Measurements from ENCODE around the gene ANO6. TPM values are rescaled to one million over a fixed set of nuclear protein-coding genes. Genes with fewer than 3 reads are reported as not detected.

ANO6 gene
- total and polyA plus RNA-seq, 12 donors = 8.9 to 52.2 (median 40.9) TPM

DNA sequence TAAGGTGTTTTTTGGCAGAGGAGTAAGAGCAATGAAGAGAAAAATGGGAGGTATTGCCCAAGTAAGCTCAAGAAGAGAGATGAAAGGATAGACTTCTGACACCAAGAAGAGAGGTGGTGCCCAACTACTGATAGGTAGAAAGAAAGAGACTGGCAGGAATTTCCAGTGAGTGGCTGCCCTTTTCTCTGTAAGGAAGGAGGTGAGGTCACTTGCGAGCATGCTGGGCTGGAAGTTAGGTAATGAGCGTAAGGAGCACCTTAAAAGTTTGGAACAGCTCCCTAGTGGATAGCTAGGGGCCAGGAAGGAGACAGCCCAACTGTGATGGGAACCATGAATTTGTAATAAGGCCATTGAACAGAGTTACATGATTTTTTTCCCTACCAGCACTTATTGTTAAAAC, 127.0 kb downstream of the ANO6 start:
- DNase-seq (no peak), ATAC-seq (no peak)
- Histone ChIP-seq H3K9me3 (no peaks in the 10 kb centered on the region), H3K36me3 (peaks cover 0 to 18% (median 2%) of the 10 kb centered on the region in 9 donors), H3K4me1 (peaks cover 3 to 41% (median 24%) of the 10 kb centered on the region in 9 donors), H3K4me3 (no peak overlapping the region), H3K27ac (peak overlapping the region in 3 of 10 donors; percentile 5 to 16 (median 9)), H3K27me3 (no peaks in the 10 kb centered on the region)
- intact Hi-C loops (cut with DNase I) = loop anchor here in 1 of 10 donors (10.0 kb wide), 1 partner anchor 68 kb away; no protein-coding TSS in a partner anchor
- TF ChIP-seq, protein P1, sequence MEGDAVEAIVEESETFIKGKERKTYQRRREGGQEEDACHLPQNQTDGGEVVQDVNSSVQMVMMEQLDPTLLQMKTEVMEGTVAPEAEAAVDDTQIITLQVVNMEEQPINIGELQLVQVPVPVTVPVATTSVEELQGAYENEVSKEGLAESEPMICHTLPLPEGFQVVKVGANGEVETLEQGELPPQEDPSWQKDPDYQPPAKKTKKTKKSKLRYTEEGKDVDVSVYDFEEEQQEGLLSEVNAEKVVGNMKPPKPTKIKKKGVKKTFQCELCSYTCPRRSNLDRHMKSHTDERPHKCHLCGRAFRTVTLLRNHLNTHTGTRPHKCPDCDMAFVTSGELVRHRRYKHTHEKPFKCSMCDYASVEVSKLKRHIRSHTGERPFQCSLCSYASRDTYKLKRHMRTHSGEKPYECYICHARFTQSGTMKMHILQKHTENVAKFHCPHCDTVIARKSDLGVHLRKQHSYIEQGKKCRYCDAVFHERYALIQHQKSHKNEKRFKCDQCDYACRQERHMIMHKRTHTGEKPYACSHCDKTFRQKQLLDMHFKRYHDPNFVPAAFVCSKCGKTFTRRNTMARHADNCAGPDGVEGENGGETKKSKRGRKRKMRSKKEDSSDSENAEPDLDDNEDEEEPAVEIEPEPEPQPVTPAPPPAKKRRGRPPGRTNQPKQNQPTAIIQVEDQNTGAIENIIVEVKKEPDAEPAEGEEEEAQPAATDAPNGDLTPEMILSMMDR (IDR thresholded peaks at IDR 0.05) = no peak
- 97 to 100% methylated on average over 2 of the region's 2 CpGs for WGBS, 2 donors

DNA sequence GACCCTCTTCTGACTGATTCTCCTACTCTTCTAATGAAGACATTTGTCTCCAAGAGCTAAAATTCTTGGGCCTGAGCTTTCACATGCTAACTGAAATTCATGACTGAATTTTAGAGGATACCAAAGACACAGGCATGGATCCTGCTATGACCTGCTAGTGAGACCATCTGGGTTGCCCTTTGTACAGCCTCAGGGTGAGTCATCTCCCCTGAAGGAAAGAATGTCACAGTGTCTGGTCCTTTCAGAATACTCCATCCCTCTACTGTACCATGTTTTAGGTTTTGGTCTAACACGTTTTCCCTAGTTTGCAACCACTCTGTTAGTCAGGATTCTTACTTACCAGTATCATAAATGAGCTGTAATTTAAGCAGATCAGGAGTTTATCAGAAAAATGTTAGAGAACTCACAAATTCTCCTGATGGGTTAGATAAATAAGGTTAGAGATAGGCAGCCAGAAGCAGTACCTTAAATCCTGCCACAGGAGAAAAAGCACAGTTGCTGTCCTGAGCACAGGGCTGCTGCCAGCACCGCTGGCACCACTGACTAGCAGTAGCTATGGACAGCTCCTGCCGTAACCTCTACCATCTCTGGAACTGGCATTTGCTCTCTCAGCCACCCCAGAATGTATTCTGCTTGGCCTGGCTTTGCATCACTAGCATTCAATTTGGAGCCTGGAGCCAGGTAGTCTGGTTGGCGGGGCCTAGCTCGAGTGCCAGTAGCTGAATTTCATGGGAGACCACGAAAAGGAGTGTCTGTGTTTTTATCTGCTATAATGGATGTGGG, 127.6 kb downstream of the ANO6 start:
- TF ChIP-seq, protein P1 (IDR thresholded peaks at IDR 0.05) = no peak
- H3K36me3 ChIP-seq = peaks cover 0 to 24% (median 8%) of the 10 kb centered on the region in 9 donors

DNA sequence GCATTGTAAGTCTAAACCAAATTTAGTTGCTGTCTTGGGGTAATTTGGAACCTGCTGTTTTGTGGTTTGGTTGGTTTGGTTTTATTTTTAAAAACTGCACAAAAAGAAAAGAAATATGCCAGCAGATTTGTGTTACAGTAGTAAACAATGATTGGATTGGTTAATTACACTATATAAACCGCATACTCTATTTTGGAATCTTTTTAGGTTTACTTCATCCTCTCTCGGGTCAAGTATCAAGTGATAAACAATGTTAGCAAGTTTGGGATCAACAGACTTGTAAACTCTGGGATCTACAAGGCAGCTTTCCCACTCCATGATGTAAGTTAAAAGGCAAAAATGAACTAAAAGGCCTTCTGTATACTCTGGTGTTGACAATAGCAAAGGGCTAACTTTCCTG, 132.4 kb downstream of the ANO6 start:
- 88 to 92% methylated on average over 2 of the region's 2 CpGs for WGBS, 2 donors
- Histone ChIP-seq H3K36me3 (peaks cover 0 to 73% (median 35%) of the 10 kb centered on the region in 9 donors), H3K27ac (no peak overlapping the region), H3K27me3 (no peaks in the 10 kb centered on the region), H3K9me3 (no peaks in the 10 kb centered on the region), H3K4me1 (peaks cover 0 to 22% (median 4%) of the 10 kb centered on the region in 9 donors), H3K4me3 (no peak overlapping the region)
- ATAC-seq = no peak
- intact Hi-C loops (cut with DNase I) = loop anchor here in 1 of 10 donors (10.0 kb wide), 1 partner anchor 74 kb away; no protein-coding TSS in a partner anchor
- no peak for DNase-seq
- TF ChIP-seq, protein P1 (IDR thresholded peaks at IDR 0.05) = no peak

More for the DNA sequence above, 127.6 kb downstream of the ANO6 start:
- Histone ChIP-seq H3K4me1 (peaks cover 3 to 35% (median 18%) of the 10 kb centered on the region in 9 donors), H3K27ac (peak overlapping the region in 4 of 10 donors; percentile 5 to 17 (median 12)), H3K9me3 (no peaks in the 10 kb centered on the region), H3K27me3 (no peaks in the 10 kb centered on the region), H3K4me3 (no peak overlapping the region)
- 60 to 75% methylated on average over 6 of the region's 6 CpGs for WGBS, 2 donors
- ATAC-seq (peak in 7 of 8 donors; percentile 61 to 91 (median 83)), DNase-seq (peak; percentile 15 to 35)
- intact Hi-C loops (cut with DNase I) = loop anchor here in 1 of 10 donors (10.0 kb wide), 1 partner anchor 69 kb away; no protein-coding TSS in a partner anchor

DNA sequence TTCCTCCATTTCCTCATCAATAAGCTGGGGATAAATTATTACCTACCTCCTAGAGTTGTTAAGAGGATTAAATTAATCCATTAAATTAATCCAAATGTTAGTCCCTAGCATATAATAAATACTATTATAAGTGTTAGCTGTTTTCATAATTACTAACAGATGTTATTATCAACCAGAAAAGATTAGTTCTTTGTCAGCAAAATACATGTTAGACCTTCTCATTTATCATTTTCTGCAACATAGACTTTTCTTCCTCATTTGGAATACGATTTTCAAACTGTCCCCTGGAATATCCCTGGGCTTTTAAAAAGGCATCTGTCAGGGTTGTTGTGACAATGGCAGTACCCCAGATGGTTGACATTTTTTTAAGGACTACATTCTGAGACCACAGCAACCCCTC, 133.1 kb downstream of the ANO6 start:
- Histone ChIP-seq H3K27me3 (no peaks in the 10 kb centered on the region), H3K27ac (no peak overlapping the region), H3K9me3 (no peaks in the 10 kb centered on the region), H3K4me1 (peaks cover 0 to 20% (median 0%) of the 10 kb centered on the region in 9 donors), H3K36me3 (peaks cover 0 to 78% (median 35%) of the 10 kb centered on the region in 9 donors), H3K4me3 (no peak overlapping the region)
- TF ChIP-seq, protein P1 (IDR thresholded peaks at IDR 0.05) = no peak
- DNase-seq (no peak), ATAC-seq (no peak)
- 73 to 80% methylated on average over 1 of the region's 1 CpG for WGBS, 2 donors
- intact Hi-C loops (cut with DNase I) = loop anchor here in 1 of 10 donors (10.0 kb wide), 1 partner anchor 74 kb away; no protein-coding TSS in a partner anchor

Data from heart right ventricle (tissue), 16 donors.